ENCODE data around the gene CDK1.

CDK1 gene

GRCh38 chr10:60733826-60734225 is 44.5 kb upstream of the CDK1 start:
- no peak overlapping the region for H3K9ac ChIP-seq (ENCODE audit: low read length)
- no peaks in the 10 kb centered on the region for H3K27me3 ChIP-seq (ENCODE audit: low read length)
- H3K79me2 ChIP-seq (ENCODE audit: insufficient read depth, low read length): no peaks in the 10 kb centered on the region
- no peaks in the 10 kb centered on the region for H3K36me3 ChIP-seq (ENCODE audit: low read length)
- TF ChIP-seq EZH2phosphoT487 (conservative IDR thresholded peaks at IDR 0.05; ENCODE audit: low read length) (no peak), CTCF (IDR thresholded peaks at IDR 0.05; ENCODE audit: insufficient read depth, low read length, poor library complexity, severe bottlenecking) (no peak)
- H3K9me3 ChIP-seq (ENCODE audit: insufficient read depth, low read length): no peaks in the 10 kb centered on the region
- peak overlapping the region; percentile 51 for H3K4me2 ChIP-seq (ENCODE audit: low read depth, low read length, poor library complexity, severe bottlenecking)
- H2AFZ ChIP-seq (ENCODE audit: low read depth, low read length, severe bottlenecking): no peak overlapping the region
- no peaks in the 10 kb centered on the region for H3F3A ChIP-seq (ENCODE audit: insufficient read depth)
- H3K27ac ChIP-seq (ENCODE audit: low read depth, low read length): no peak overlapping the region
- H4K20me1 ChIP-seq (ENCODE audit: low read depth, low read length): no peaks in the 10 kb centered on the region
- H3K9me2 ChIP-seq (replicated peaks; ENCODE audit: insufficient read depth, low read length): no peaks in the 10 kb centered on the region
- no peak overlapping the region for H3K4me3 ChIP-seq (ENCODE audit: insufficient read depth, low read length, poor library complexity, severe bottlenecking)

- TF ChIP-seq CTCF (IDR thresholded peaks at IDR 0.05; ENCODE audit: insufficient read depth, low read length, poor library complexity, severe bottlenecking) (no peak), EZH2phosphoT487 (conservative IDR thresholded peaks at IDR 0.05; ENCODE audit: low read length) (no peak)
- no peaks in the 10 kb centered on the region for H3K27me3 ChIP-seq (ENCODE audit: low read length)
- H4K20me1 ChIP-seq (ENCODE audit: low read depth, low read length): no peaks in the 10 kb centered on the region
- no peak overlapping the region for H3K4me3 ChIP-seq (ENCODE audit: insufficient read depth, low read length, poor library complexity, severe bottlenecking)
- H3F3A ChIP-seq (ENCODE audit: insufficient read depth): no peaks in the 10 kb centered on the region
- no peaks in the 10 kb centered on the region for H3K36me3 ChIP-seq (ENCODE audit: low read length)
- H3K9ac ChIP-seq (ENCODE audit: low read length): no peak overlapping the region
- H2AFZ ChIP-seq (ENCODE audit: low read depth, low read length, severe bottlenecking): no peak overlapping the region
- H3K27ac ChIP-seq (ENCODE audit: low read depth, low read length): no peak overlapping the region
- H3K4me2 ChIP-seq (ENCODE audit: low read depth, low read length, poor library complexity, severe bottlenecking): no peak overlapping the region
- no peaks in the 10 kb centered on the region for H3K9me3 ChIP-seq (ENCODE audit: insufficient read depth, low read length)
- no peaks in the 10 kb centered on the region for H3K79me2 ChIP-seq (ENCODE audit: insufficient read depth, low read length)
- no peaks in the 10 kb centered on the region for H3K9me2 ChIP-seq (replicated peaks; ENCODE audit: insufficient read depth, low read length)
These were observed 44.1 kb upstream of the CDK1 start for GRCh38 chr10:60734226-60734625.

- no peaks in the 10 kb centered on the region for H4K20me1 ChIP-seq (ENCODE audit: low read depth, low read length)
- H3K79me2 ChIP-seq (ENCODE audit: insufficient read depth, low read length): no peaks in the 10 kb centered on the region
- no peak for TF ChIP-seq CTCF (IDR thresholded peaks at IDR 0.05; ENCODE audit: insufficient read depth, low read length, poor library complexity, severe bottlenecking)
- no peaks in the 10 kb centered on the region for H3F3A ChIP-seq (ENCODE audit: insufficient read depth)
- no peak overlapping the region for H3K27ac ChIP-seq (ENCODE audit: low read depth, low read length)
- no peak overlapping the region for H3K9ac ChIP-seq (ENCODE audit: low read length)
- H3K27me3 ChIP-seq (ENCODE audit: low read length): no peaks in the 10 kb centered on the region
- H3K4me2 ChIP-seq (ENCODE audit: low read depth, low read length, poor library complexity, severe bottlenecking): no peak overlapping the region
- no peaks in the 10 kb centered on the region for H3K36me3 ChIP-seq (ENCODE audit: low read length)
- H3K4me3 ChIP-seq (ENCODE audit: insufficient read depth, low read length, poor library complexity, severe bottlenecking): no peak overlapping the region
- H3K9me2 ChIP-seq (replicated peaks; ENCODE audit: insufficient read depth, low read length): no peaks in the 10 kb centered on the region
- H3K9me3 ChIP-seq (ENCODE audit: insufficient read depth, low read length): no peaks in the 10 kb centered on the region
- no peak overlapping the region for H2AFZ ChIP-seq (ENCODE audit: low read depth, low read length, severe bottlenecking)
These were observed 43.0 kb upstream of the CDK1 start for GRCh38 chr10:60735244-60735643.

- no peaks in the 10 kb centered on the region for H3K9me2 ChIP-seq (replicated peaks; ENCODE audit: insufficient read depth, low read length)
- no peaks in the 10 kb centered on the region for H3K36me3 ChIP-seq (ENCODE audit: low read length)
- H3K4me2 ChIP-seq (ENCODE audit: low read depth, low read length, poor library complexity, severe bottlenecking): no peak overlapping the region
- no peaks in the 10 kb centered on the region for H3K27me3 ChIP-seq (ENCODE audit: low read length)
- H3K9ac ChIP-seq (ENCODE audit: low read length): no peak overlapping the region
- no peak overlapping the region for H3K27ac ChIP-seq (ENCODE audit: low read depth, low read length)
- no peak overlapping the region for H3K4me3 ChIP-seq (ENCODE audit: insufficient read depth, low read length, poor library complexity, severe bottlenecking)
- H3F3A ChIP-seq (ENCODE audit: insufficient read depth): no peaks in the 10 kb centered on the region
- no peaks in the 10 kb centered on the region for H4K20me1 ChIP-seq (ENCODE audit: low read depth, low read length)
- no peaks in the 10 kb centered on the region for H3K79me2 ChIP-seq (ENCODE audit: insufficient read depth, low read length)
- no peak overlapping the region for H2AFZ ChIP-seq (ENCODE audit: low read depth, low read length, severe bottlenecking)
- TF ChIP-seq EZH2phosphoT487 (conservative IDR thresholded peaks at IDR 0.05; ENCODE audit: low read length) (no peak), CTCF (IDR thresholded peaks at IDR 0.05; ENCODE audit: insufficient read depth, low read length, poor library complexity, severe bottlenecking) (no peak)
- no peaks in the 10 kb centered on the region for H3K9me3 ChIP-seq (ENCODE audit: insufficient read depth, low read length)
These were observed 41.0 kb upstream of the CDK1 start for GRCh38 chr10:60737242-60737641.

Data from SU-DHL-6 (cell line).